Testis (tissue), 3 donors: ENCODE results near the gene SMCP. TPM values are rescaled to one million over a fixed set of nuclear protein-coding genes. Genes with fewer than 3 reads are reported as not detected.

Experiments used
- DNase-seq: peaks from one replicate; pipeline ENCODE4 v3.0.0-alpha.2; 2019
- H3K27ac ChIP-seq, 2 donors: fragments of 200-600 bp; sonication (generic); one replicate each; pipeline ENCODE4 v1.5.1; 2019
- H3K27me3 ChIP-seq: fragments of 200-600 bp; sonication (generic); one replicate; pipeline ENCODE4 v1.5.1; 2019
- H3K36me3 ChIP-seq: fragments of 200-600 bp; sonication (generic); one replicate; pipeline ENCODE4 v1.5.1; 2017; ENCODE audit warnings: low read depth; ENCODE audit errors: missing control alignments
- H3K4me1 ChIP-seq: fragments of 200-600 bp; sonication (generic); one replicate; pipeline ENCODE4 v1.5.1; 2019
- H3K4me3 ChIP-seq, 2 donors: fragments of 200-600 bp; sonication (generic); one replicate each; pipeline ENCODE4 v1.5.1; 2017 to 2019
- H3K9me3 ChIP-seq: fragments of 200-600 bp; sonication (generic); one replicate; pipeline ENCODE4 v1.5.1; 2017
- POLR2A ChIP-seq: fragments of 450-650 bp; IDR thresholded peaks from one replicate; pipeline ENCODE4 v1.6.1; 2017; ENCODE audit warnings: antibody characterized with exemption, mild to moderate bottlenecking, moderate library complexity
- whole genome bisulfite sequencing, 2 donors: methylation state at CpG; one replicate each; pipeline ENCODE4 v1.1.5; 2018; 5-methylcytosine and 5-hydroxymethylcytosine counted together
- intact Hi-C: fragments of 100-400 bp; cut with DNase I; formaldehyde crosslinking; loops from one replicate; pipeline ENCODE4 v1.15.1; 2023; ENCODE audit warnings: low total_unique reads
- polyA plus RNA-seq: library from polyadenylated mRNA; stranded (reverse); fragments of 350-450 nt; fragmentation: Illumina TruSeq; extraction: RNeasy Lipid Tissue Mini Kit (QIAGEN cat#74804); gene quantifications from one replicate; pipeline ENCODE4 v1.2.3, GENCODE V29; 2014; ENCODE audit warnings: low read depth, low replicate concordance; ENCODE audit not compliant: insufficient read depth
- total RNA-seq, 2 donors: library from RNA; depleted of rRNA; stranded (reverse); fragments of >200 nt; gene quantifications; one replicate each; pipeline ENCODE4 v1.2.3, GENCODE V29; 2016
- TF ChIP-seq, protein P1 (sequence below), 3 experiments: fragments of 450-650 bp in 2 of 3; fragments of 200-600 bp in 1 of 3; sonication (generic) in 1 of 3; IDR thresholded peaks; one replicate each; pipeline ENCODE4 v1.5.1; 2016 to 2019; ENCODE audit warnings: antibody characterized with exemption in 3 of 3, mild to moderate bottlenecking in 2 of 3, moderate library complexity in 1 of 3

SMCP gene
- total and polyA plus RNA-seq, 3 donors from 2014 or later, result 249 to 786 (median 724) TPM

GRCh38 chr1:152876827-152877226, 1.3 kb upstream of the SMCP start:
- intact Hi-C loops, result no loop called here
- Histone ChIP-seq H3K27me3 (no peaks in the 10 kb centered on the region), H3K27ac (no peak overlapping the region), H3K36me3 (no peaks in the 10 kb centered on the region), H3K4me1 (no peaks in the 10 kb centered on the region), H3K4me3 (no peak overlapping the region), H3K9me3 (no peaks in the 10 kb centered on the region)
- TF ChIP-seq, protein P1, sequence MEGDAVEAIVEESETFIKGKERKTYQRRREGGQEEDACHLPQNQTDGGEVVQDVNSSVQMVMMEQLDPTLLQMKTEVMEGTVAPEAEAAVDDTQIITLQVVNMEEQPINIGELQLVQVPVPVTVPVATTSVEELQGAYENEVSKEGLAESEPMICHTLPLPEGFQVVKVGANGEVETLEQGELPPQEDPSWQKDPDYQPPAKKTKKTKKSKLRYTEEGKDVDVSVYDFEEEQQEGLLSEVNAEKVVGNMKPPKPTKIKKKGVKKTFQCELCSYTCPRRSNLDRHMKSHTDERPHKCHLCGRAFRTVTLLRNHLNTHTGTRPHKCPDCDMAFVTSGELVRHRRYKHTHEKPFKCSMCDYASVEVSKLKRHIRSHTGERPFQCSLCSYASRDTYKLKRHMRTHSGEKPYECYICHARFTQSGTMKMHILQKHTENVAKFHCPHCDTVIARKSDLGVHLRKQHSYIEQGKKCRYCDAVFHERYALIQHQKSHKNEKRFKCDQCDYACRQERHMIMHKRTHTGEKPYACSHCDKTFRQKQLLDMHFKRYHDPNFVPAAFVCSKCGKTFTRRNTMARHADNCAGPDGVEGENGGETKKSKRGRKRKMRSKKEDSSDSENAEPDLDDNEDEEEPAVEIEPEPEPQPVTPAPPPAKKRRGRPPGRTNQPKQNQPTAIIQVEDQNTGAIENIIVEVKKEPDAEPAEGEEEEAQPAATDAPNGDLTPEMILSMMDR (IDR thresholded peaks at IDR 0.05), result no peak
- no peak for TF ChIP-seq POLR2A
- no peak for DNase-seq
- 86 to 100% methylated on average over 1 of the region's 1 CpG for WGBS, 2 donors

DNA sequence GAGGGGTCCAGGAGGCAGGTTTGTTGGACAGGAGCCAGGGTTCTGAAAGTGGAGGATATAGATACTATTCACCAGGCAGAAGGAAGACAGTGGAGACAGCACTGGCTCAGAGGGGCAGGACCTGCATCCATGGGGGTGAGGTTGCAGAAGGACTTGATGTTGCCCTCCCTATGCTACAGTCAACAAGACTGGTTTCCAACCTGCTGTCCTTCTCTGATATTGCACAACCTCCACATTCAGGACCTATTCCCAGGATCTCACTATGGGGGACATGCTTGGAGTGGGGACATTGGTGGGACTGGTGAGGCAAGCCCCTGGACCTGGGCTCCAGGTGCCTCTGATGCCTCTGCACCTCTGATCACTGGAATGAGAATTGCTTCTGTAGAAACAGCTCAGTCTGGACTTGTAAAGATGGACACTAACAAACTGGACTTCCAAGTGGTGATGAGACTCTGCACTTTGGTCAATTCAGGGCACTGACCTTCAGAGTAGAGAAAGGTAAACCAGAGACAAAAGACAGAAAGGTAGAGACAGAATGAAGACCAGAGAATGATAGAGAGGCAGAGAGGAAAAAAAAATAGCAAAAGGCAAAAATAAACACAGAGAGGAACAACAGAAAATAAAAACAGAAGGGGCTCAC, 1.6 kb downstream of the SMCP start:
- TF ChIP-seq POLR2A, result no peak
- TF ChIP-seq, protein P1 (IDR thresholded peaks at IDR 0.05), result no peak
- Histone ChIP-seq H3K27me3 (no peaks in the 10 kb centered on the region), H3K4me3 (no peak overlapping the region), H3K27ac (no peak overlapping the region), H3K4me1 (no peaks in the 10 kb centered on the region), H3K36me3 (no peaks in the 10 kb centered on the region), H3K9me3 (no peaks in the 10 kb centered on the region)
- intact Hi-C loops, result no loop called here
- no peak for DNase-seq

DNA sequence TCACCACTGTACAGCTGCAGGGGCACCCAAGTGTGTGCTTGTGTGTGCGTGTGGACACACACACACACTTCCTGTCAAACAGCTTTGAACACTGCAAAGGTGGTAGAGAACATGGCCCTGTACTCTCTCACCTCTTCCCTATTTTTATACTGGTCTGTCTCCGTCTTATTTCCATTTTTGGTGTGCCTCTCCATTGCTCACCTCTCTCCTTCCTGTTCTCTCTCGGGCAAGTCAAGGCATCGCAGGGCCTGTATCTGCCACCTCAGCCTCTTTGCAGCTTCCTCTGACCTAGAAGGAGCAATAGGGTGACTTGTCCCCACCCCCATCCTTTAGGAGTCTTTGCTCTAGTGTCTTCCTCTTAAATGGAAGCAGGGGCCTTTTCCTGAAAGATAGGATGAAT, 2.2 kb downstream of the SMCP start:
- Histone ChIP-seq H3K27me3 (no peaks in the 10 kb centered on the region), H3K4me3 (no peak overlapping the region), H3K4me1 (no peaks in the 10 kb centered on the region), H3K36me3 (no peaks in the 10 kb centered on the region), H3K9me3 (no peaks in the 10 kb centered on the region), H3K27ac (no peak overlapping the region)
- 90 to 93% methylated on average over 4 of the region's 4 CpGs for WGBS, 2 donors
- TF ChIP-seq POLR2A, result no peak
- TF ChIP-seq, protein P1 (IDR thresholded peaks at IDR 0.05), result no peak
- no peak for DNase-seq
- intact Hi-C loops, result no loop called here

GRCh38 chr1:152880907-152881306, 2.8 kb downstream of the SMCP start:
- TF ChIP-seq, protein P1 (IDR thresholded peaks at IDR 0.05), result no peak
- TF ChIP-seq POLR2A, result no peak
- intact Hi-C loops, result no loop called here
- H3K27ac ChIP-seq, result no peak overlapping the region
- H3K4me1 ChIP-seq, result no peaks in the 10 kb centered on the region
- no peaks in the 10 kb centered on the region for H3K9me3 ChIP-seq
- H3K27me3 ChIP-seq, result no peaks in the 10 kb centered on the region
- H3K36me3 ChIP-seq, result no peaks in the 10 kb centered on the region
- no peak for DNase-seq
- no peak overlapping the region for H3K4me3 ChIP-seq
- 74 to 84% methylated on average over 5 of the region's 5 CpGs for WGBS, 2 donors

GRCh38 chr1:152884085-152884484, 6.0 kb downstream of the SMCP start:
- Histone ChIP-seq H3K27me3 (no peaks in the 10 kb centered on the region), H3K4me1 (no peaks in the 10 kb centered on the region), H3K9me3 (no peaks in the 10 kb centered on the region), H3K27ac (no peak overlapping the region), H3K4me3 (no peak overlapping the region), H3K36me3 (no peaks in the 10 kb centered on the region)
- DNase-seq, result no peak
- TF ChIP-seq, protein P1 (IDR thresholded peaks at IDR 0.05), result no peak
- TF ChIP-seq POLR2A, result no peak
- intact Hi-C loops, result no loop called here
